GM12891 (cell line): ENCODE measurements around the gene POLA1.

Experiments
- POLR2A ChIP-seq: IDR thresholded peaks from 2 replicates; pipeline ENCODE4 v1.6.1; 2011; ENCODE audit warnings: low read depth, low read length, control low read depth
- POLR2AphosphoS5 ChIP-seq: IDR thresholded peaks from 2 replicates; pipeline ENCODE4 v1.6.1; 2011; ENCODE audit warnings: low read depth, low read length, control low read depth
- SPI1 ChIP-seq: IDR thresholded peaks from 2 replicates; pipeline ENCODE4 v1.6.1; 2011; ENCODE audit warnings: low read depth, low read length, control low read depth

GRCh38 chrX:24927372-24927771, 233.7 kb downstream of the POLA1 start:
- TF ChIP-seq POLR2A: no peak
- TF ChIP-seq POLR2AphosphoS5: no peak
- TF ChIP-seq SPI1: no peak
